A549 (cell line): ENCODE data around the gene SUCLA2.

Source experiments
- POLR2A ChIP-seq: IDR thresholded peaks from 2 replicates; pipeline ENCODE4 v1.6.1; 2012; ENCODE audit warnings: mild to moderate bottlenecking, low read length
- RAD21 ChIP-seq, 2 experiments: fragments of >200 bp in 1 of 2; sonication (Bioruptor Twin) in 1 of 2; formaldehyde crosslinking in 1 of 2; IDR thresholded peaks in 1 of 2; conservative IDR thresholded peaks in 1 of 2; 2 replicates in 1 of 2; 3 replicates in 1 of 2; pipeline ENCODE4 v1.6.1; 2012 to 2018; ENCODE audit warnings: inconsistent platforms in 1 of 2
- TF ChIP-seq, protein P1 (sequence below): IDR thresholded peaks from 2 replicates; pipeline ENCODE4 v1.6.1; 2012
- TF ChIP-seq, protein P2 (sequence below): fragments of 250-450 bp; sonication (Bioruptor Pico); IDR thresholded peaks from 2 replicates; pipeline ENCODE4 v1.5.0; 2021; ENCODE audit warnings: mild to moderate bottlenecking, moderate library complexity, borderline replicate concordance
- TF ChIP-seq, protein P3 (sequence below): fragments of >200 bp; sonication (Bioruptor Twin); formaldehyde crosslinking; IDR thresholded peaks from 3 replicates; pipeline ENCODE4 v1.5.1; 2016

DNA sequence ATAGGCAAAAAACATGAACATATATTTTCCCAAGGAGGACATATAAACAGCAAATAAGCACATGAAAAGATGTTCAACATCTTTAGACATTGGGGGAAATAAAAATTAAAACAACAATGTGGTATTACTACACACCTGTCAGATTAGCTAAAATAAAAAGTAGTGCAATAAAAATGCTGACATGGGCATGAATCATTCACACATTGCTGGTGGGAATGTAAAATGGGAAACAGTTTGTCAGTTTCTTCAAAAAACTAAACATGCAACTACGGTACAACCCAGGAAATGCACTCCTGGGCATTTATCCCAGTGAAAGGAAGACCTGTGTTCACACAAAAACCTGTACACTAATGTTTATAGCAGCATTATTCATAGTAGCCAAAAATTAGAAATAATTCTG, 5.3 kb upstream of the SUCLA2 start:
- TF ChIP-seq POLR2A (no peak), RAD21 (conservative IDR thresholded peaks at IDR 0.05 in 1 of 2, IDR thresholded peaks at IDR 0.05 in 1 of 2) (no peak)
- TF ChIP-seq, protein P1, sequence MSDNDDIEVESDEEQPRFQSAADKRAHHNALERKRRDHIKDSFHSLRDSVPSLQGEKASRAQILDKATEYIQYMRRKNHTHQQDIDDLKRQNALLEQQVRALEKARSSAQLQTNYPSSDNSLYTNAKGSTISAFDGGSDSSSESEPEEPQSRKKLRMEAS, result no peak
- TF ChIP-seq, protein P2, sequence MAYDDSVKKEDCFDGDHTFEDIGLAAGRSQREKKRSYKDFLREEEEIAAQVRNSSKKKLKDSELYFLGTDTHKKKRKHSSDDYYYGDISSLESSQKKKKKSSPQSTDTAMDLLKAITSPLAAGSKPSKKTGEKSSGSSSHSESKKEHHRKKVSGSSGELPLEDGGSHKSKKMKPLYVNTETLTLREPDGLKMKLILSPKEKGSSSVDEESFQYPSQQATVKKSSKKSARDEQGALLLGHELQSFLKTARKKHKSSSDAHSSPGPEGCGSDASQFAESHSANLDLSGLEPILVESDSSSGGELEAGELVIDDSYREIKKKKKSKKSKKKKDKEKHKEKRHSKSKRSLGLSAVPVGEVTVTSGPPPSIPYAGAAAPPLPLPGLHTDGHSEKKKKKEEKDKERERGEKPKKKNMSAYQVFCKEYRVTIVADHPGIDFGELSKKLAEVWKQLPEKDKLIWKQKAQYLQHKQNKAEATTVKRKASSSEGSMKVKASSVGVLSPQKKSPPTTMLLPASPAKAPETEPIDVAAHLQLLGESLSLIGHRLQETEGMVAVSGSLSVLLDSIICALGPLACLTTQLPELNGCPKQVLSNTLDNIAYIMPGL (CRISPR knock-in tag), result no peak
- TF ChIP-seq, protein P3, sequence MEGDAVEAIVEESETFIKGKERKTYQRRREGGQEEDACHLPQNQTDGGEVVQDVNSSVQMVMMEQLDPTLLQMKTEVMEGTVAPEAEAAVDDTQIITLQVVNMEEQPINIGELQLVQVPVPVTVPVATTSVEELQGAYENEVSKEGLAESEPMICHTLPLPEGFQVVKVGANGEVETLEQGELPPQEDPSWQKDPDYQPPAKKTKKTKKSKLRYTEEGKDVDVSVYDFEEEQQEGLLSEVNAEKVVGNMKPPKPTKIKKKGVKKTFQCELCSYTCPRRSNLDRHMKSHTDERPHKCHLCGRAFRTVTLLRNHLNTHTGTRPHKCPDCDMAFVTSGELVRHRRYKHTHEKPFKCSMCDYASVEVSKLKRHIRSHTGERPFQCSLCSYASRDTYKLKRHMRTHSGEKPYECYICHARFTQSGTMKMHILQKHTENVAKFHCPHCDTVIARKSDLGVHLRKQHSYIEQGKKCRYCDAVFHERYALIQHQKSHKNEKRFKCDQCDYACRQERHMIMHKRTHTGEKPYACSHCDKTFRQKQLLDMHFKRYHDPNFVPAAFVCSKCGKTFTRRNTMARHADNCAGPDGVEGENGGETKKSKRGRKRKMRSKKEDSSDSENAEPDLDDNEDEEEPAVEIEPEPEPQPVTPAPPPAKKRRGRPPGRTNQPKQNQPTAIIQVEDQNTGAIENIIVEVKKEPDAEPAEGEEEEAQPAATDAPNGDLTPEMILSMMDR, result no peak
